Fibroblast of skin of scalp (primary cell): ENCODE data around the gene ATL3. TPM values are rescaled to one million over a fixed set of nuclear protein-coding genes. Genes with fewer than 3 reads are reported as not detected.
"Not testable (repeated sequence)": the region's sequence is repeated elsewhere in the genome, so short reads cannot be mapped to it uniquely, and the experiment has no call there.

Source experiments
- DNase-seq: peaks from one replicate; pipeline ENCODE4 v3.0.0-alpha.2; 2013
- polyA plus RNA-seq, 2 experiments: library from polyadenylated mRNA; unstranded; fragments of 120-200 nt; gene quantifications; one replicate each; pipeline ENCODE4 v1.2.1, GENCODE V29; 2013; ENCODE audit not compliant: insufficient read length in 2 of 2

ATL3 gene
- 49.0 TPM for polyA plus RNA-seq (2013, experiment 1 of 2; ENCODE audit: insufficient read length)
- 50.9 TPM for polyA plus RNA-seq (2013, experiment 2 of 2; ENCODE audit: insufficient read length)

- DNase-seq, result peak; percentile 97
Measured at GRCh38 chr11:63671322-63672155, at the start of gene ATL3. Gene ATL3 (minus strand): TSS chr11:63671376. CDS start chr11:63671335, 41 bp downstream.

GRCh38 chr11:63720611-63721010 is 49.4 kb upstream of the ATL3 start:
- no peak for DNase-seq

- DNase-seq, result peak; percentile 31
Measured at GRCh38 chr11:63719987-63720386, 48.8 kb upstream of the ATL3 start.

GRCh38 chr11:63719001-63719400 is 47.8 kb upstream of the ATL3 start:
- DNase-seq, result no peak

- no peak for DNase-seq
Measured at GRCh38 chr11:63716046-63716445, 44.9 kb upstream of the ATL3 start.

GRCh38 chr11:63713766-63714165 is 42.6 kb upstream of the ATL3 start:
- DNase-seq, result no peak

- no peak for DNase-seq
Measured at GRCh38 chr11:63711838-63712237, 40.7 kb upstream of the ATL3 start.

- peak; percentile 68 for DNase-seq
Measured at GRCh38 chr11:63710476-63711217, 39.5 kb upstream of the ATL3 start.

GRCh38 chr11:63709336-63709884 is 38.2 kb upstream of the ATL3 start:
- DNase-seq, result no peak

- no peak for DNase-seq
Measured at GRCh38 chr11:63708764-63709163, 37.6 kb upstream of the ATL3 start.

GRCh38 chr11:63705526-63705925 is 34.4 kb upstream of the ATL3 start:
- DNase-seq, result no peak

GRCh38 chr11:63699896-63700295 is 28.7 kb upstream of the ATL3 start:
- no peak for DNase-seq

GRCh38 chr11:63698976-63699733 is 28.0 kb upstream of the ATL3 start:
- no peak for DNase-seq

- no peak for DNase-seq
Measured at GRCh38 chr11:63694596-63694995, 23.4 kb upstream of the ATL3 start.

- DNase-seq, result no peak
Measured at GRCh38 chr11:63687845-63688244, 16.7 kb upstream of the ATL3 start.

- DNase-seq, result peak; percentile 65
Measured at GRCh38 chr11:63686926-63687325, 15.8 kb upstream of the ATL3 start.

- not testable (repeated sequence) for DNase-seq
Measured at GRCh38 chr11:63685158-63685721, 14.1 kb upstream of the ATL3 start.

GRCh38 chr11:63683133-63683991 is 12.2 kb upstream of the ATL3 start:
- peak; percentile 41 for DNase-seq

GRCh38 chr11:63682066-63683021 is 11.2 kb upstream of the ATL3 start:
- DNase-seq, result no peak
